Liver (tissue), 9 donors: ENCODE measurements around the gene RGS7. TPM values are rescaled to one million over a fixed set of nuclear protein-coding genes. Genes with fewer than 3 reads are reported as not detected.

Source experiments
- DNase-seq: peaks from one replicate; pipeline ENCODE4 v3.0.0-alpha.2; 2017; ENCODE audit warnings: low spot score
- H3K27ac ChIP-seq, 2 donors: one replicate each; pipeline ENCODE4 v1.7.0; 2013; ENCODE audit warnings: inconsistent platforms in 2 of 2, low read length in 2 of 2, control low read depth in 1 of 2, low read depth in 1 of 2, mild to moderate bottlenecking in 1 of 2
- H3K27me3 ChIP-seq, 4 donors: one replicate each; pipeline versions ENCODE4 v1.6.1 to v1.7.0; 2013; ENCODE audit warnings: low read length in 3 of 4, inconsistent platforms in 1 of 4, mild to moderate bottlenecking in 1 of 4, moderate library complexity in 1 of 4; ENCODE audit not compliant: control insufficient read depth in 4 of 4, insufficient read depth in 4 of 4
- H3K36me3 ChIP-seq, 4 donors: one replicate each; pipeline versions ENCODE4 v1.6.1 to v1.7.0; 2013; ENCODE audit warnings: low read length in 3 of 4, mild to moderate bottlenecking in 3 of 4, low read depth in 1 of 4, moderate library complexity in 1 of 4; ENCODE audit not compliant: control insufficient read depth in 4 of 4, insufficient read depth in 3 of 4
- H3K4me1 ChIP-seq, 4 donors: one replicate each; pipeline versions ENCODE4 v1.6.1 to v1.7.0; 2013; ENCODE audit warnings: low read length in 3 of 4, mild to moderate bottlenecking in 3 of 4, moderate library complexity in 1 of 4; ENCODE audit not compliant: control insufficient read depth in 4 of 4, insufficient read depth in 4 of 4
- H3K4me3 ChIP-seq, 3 donors: one replicate each; pipeline versions ENCODE4 v1.6.1 to v1.7.0; 2013; ENCODE audit warnings: low read length in 3 of 3, control low read depth in 1 of 3, low read depth in 1 of 3, mild to moderate bottlenecking in 1 of 3
- H3K9ac ChIP-seq, 2 donors: one replicate each; pipeline ENCODE4 v1.7.0; 2013; ENCODE audit warnings: low read length in 2 of 2, mild to moderate bottlenecking in 2 of 2, moderate library complexity in 2 of 2, control low read depth in 1 of 2, low read depth in 1 of 2
- H3K9me3 ChIP-seq, 4 donors: one replicate each; pipeline versions ENCODE4 v1.6.1 to v1.7.0; 2013; ENCODE audit warnings: low read length in 3 of 4; ENCODE audit not compliant: control insufficient read depth in 4 of 4
- ATF3 ChIP-seq: IDR thresholded peaks from 2 replicates; pipeline ENCODE4 v1.6.1; 2016; ENCODE audit warnings: antibody characterized with exemption
- FOXA1 ChIP-seq: IDR thresholded peaks from 2 replicates; pipeline ENCODE4 v1.6.1; 2016; ENCODE audit warnings: antibody characterized with exemption
- FOXA2 ChIP-seq: IDR thresholded peaks from 2 replicates; pipeline ENCODE4 v1.6.1; 2016; ENCODE audit warnings: antibody characterized with exemption
- GABPA ChIP-seq, 2 donors: IDR thresholded peaks in 1 of 2; conservative IDR thresholded peaks in 1 of 2; 2 replicates each; pipeline ENCODE4 v1.6.1; 2016; ENCODE audit warnings: antibody characterized with exemption in 2 of 2, mild to moderate bottlenecking in 1 of 2, moderate library complexity in 1 of 2
- HNF4A ChIP-seq, 2 donors: conservative IDR thresholded peaks; 2 replicates each; pipeline ENCODE4 v1.6.1; 2016; ENCODE audit warnings: antibody characterized with exemption in 2 of 2, mild to moderate bottlenecking in 2 of 2
- JUND ChIP-seq, 2 donors: IDR thresholded peaks; 2 replicates each; pipeline ENCODE4 v1.6.1; 2016; ENCODE audit warnings: antibody characterized with exemption in 2 of 2
- MAX ChIP-seq: IDR thresholded peaks from 2 replicates; pipeline ENCODE4 v1.6.1; 2016; ENCODE audit warnings: antibody characterized with exemption
- RAD21 ChIP-seq, 2 donors: IDR thresholded peaks; 2 replicates each; pipeline ENCODE4 v1.6.1; 2016; ENCODE audit warnings: antibody characterized with exemption in 2 of 2, mild to moderate bottlenecking in 2 of 2
- REST ChIP-seq: IDR thresholded peaks from 2 replicates; pipeline ENCODE4 v1.6.1; 2016; ENCODE audit warnings: antibody characterized with exemption, mild to moderate bottlenecking
- RXRA ChIP-seq, 2 donors: IDR thresholded peaks; 2 replicates each; pipeline ENCODE4 v1.6.1; 2017 to 2018; ENCODE audit warnings: antibody characterized with exemption in 2 of 2, mild to moderate bottlenecking in 1 of 2
- SP1 ChIP-seq: IDR thresholded peaks from 2 replicates; pipeline ENCODE4 v1.6.1; 2018; ENCODE audit warnings: antibody characterized with exemption, mild to moderate bottlenecking
- YY1 ChIP-seq: IDR thresholded peaks from 2 replicates; pipeline ENCODE4 v1.6.1; 2016; ENCODE audit warnings: antibody characterized with exemption, mild to moderate bottlenecking
- ZBTB33 ChIP-seq: IDR thresholded peaks from 2 replicates; pipeline ENCODE4 v1.6.1; 2016; ENCODE audit warnings: antibody characterized with exemption
- WGBS: extraction: QIAGEN DNeasy Blood & Tissue Kit; methylation state at CpG from one replicate; pipeline ENCODE4 v1.1.7; 2013; 5-methylcytosine and 5-hydroxymethylcytosine counted together
- polyA plus RNA-seq, 2 donors: library from polyadenylated mRNA; stranded (reverse) in 1 of 2; unstranded in 1 of 2; fragments of 200-250 nt in 1 of 2; fragments of >200 nt in 1 of 2; fragmentation: Nextera tagmentation in 1 of 2; extraction: Ambion mirVana in 1 of 2; gene quantifications; one replicate each; pipeline versions ENCODE4 v1.2.1 to v1.2.3, GENCODE V29; 2013 to 2015
- total RNA-seq, 2 donors: library from RNA; depleted of rRNA; stranded (reverse); fragments of >200 nt; gene quantifications; one replicate each; pipeline ENCODE4 v1.2.3, GENCODE V29; 2014
- donor health status: healthy.
- donor health status: healthy.
- donor health status: healthy.
- donor health status: healthy.
- donor health status: healthy.

RGS7 gene
- total and polyA plus RNA-seq, 4 donors, result 0.05 to 0.18 TPM; not detected in 2

- TF ChIP-seq RAD21 (IDR thresholded peaks at IDR 0.05), result no peak
- no peak for TF ChIP-seq YY1
- no peak for TF ChIP-seq ATF3
Observed at GRCh38 chr1:241139047-241139446, 218.0 kb downstream of the RGS7 start (continued).

- Histone ChIP-seq H3K4me1 (no peaks in the 10 kb centered on the region), H3K27me3 (no peaks in the 10 kb centered on the region), H3K9ac (no peak overlapping the region), H3K36me3 (no peaks in the 10 kb centered on the region), H3K27ac (no peak overlapping the region), H3K9me3 (no peaks in the 10 kb centered on the region), H3K4me3 (no peak overlapping the region)
- 80% methylated on average over 4 of the region's 4 CpGs for WGBS
- TF ChIP-seq GABPA (IDR thresholded peaks at IDR 0.05 in 1 of 2, conservative IDR thresholded peaks at IDR 0.05 in 1 of 2) (no peak), ATF3 (no peak), YY1 (no peak), FOXA2 (no peak)
- DNase-seq, result no peak
Observed at GRCh38 chr1:241138248-241138647, 218.8 kb downstream of the RGS7 start.

- no peak for DNase-seq
- TF ChIP-seq JUND (IDR thresholded peaks at IDR 0.05) (no peak), FOXA1 (no peak), GABPA (IDR thresholded peaks at IDR 0.05 in 1 of 2, conservative IDR thresholded peaks at IDR 0.05 in 1 of 2) (no peak), MAX (no peak), REST (no peak), ZBTB33 (no peak), YY1 (no peak), SP1 (no peak), ATF3 (no peak), FOXA2 (no peak), RAD21 (IDR thresholded peaks at IDR 0.05) (no peak), RXRA (IDR thresholded peaks at IDR 0.05) (no peak), HNF4A (conservative IDR thresholded peaks at IDR 0.05) (no peak)
Observed at GRCh38 chr1:241136389-241136788, 220.6 kb downstream of the RGS7 start.

More at GRCh38 chr1:241136389-241136788, 220.6 kb downstream of the RGS7 start:
- H3K36me3 ChIP-seq, result no peaks in the 10 kb centered on the region
- H3K4me3 ChIP-seq, result no peak overlapping the region
- 82% methylated on average over 6 of the region's 6 CpGs for whole genome bisulfite sequencing
- H3K27me3 ChIP-seq, result no peaks in the 10 kb centered on the region
- H3K4me1 ChIP-seq, result no peaks in the 10 kb centered on the region
- H3K27ac ChIP-seq, result no peak overlapping the region
- no peak overlapping the region for H3K9ac ChIP-seq
- no peaks in the 10 kb centered on the region for H3K9me3 ChIP-seq
